NCI-H748 (cell line): Measurements from ENCODE around the gene ASAP2.

ENCODE experiments used
- DNase-seq: peaks from one replicate; lab custom pipeline; 2025; ENCODE audit not compliant: unreplicated experiment; lab: John Stamatoyannopoulos, UW

The ASAP2 gene

GRCh38 chr2:9342659-9343058 lies 136.0 kb downstream of the ASAP2 start:
- no peak for DNase-seq

- no peak for DNase-seq
Observed at GRCh38 chr2:9343524-9343923, 136.9 kb downstream of the ASAP2 start.

GRCh38 chr2:9344434-9344833 lies 137.8 kb downstream of the ASAP2 start:
- DNase-seq, result no peak

- no peak for DNase-seq
Observed at GRCh38 chr2:9345343-9345742, 138.7 kb downstream of the ASAP2 start.

- DNase-seq, result no peak
Observed at GRCh38 chr2:9345997-9346396, 139.4 kb downstream of the ASAP2 start.

GRCh38 chr2:9346885-9347284 lies 140.3 kb downstream of the ASAP2 start:
- DNase-seq, result no peak

GRCh38 chr2:9347411-9347881 lies 140.8 kb downstream of the ASAP2 start:
- no peak for DNase-seq

GRCh38 chr2:9354318-9354717 lies 147.7 kb downstream of the ASAP2 start:
- no peak for DNase-seq

GRCh38 chr2:9355270-9355669 lies 148.7 kb downstream of the ASAP2 start:
- DNase-seq, result no peak

- no peak for DNase-seq
Observed at GRCh38 chr2:9355716-9356115, 149.1 kb downstream of the ASAP2 start.

- no peak for DNase-seq
Observed at GRCh38 chr2:9356261-9356660, 149.6 kb downstream of the ASAP2 start.

- no peak for DNase-seq
Observed at GRCh38 chr2:9358846-9359245, 152.2 kb downstream of the ASAP2 start.

GRCh38 chr2:9359463-9359862 lies 152.9 kb downstream of the ASAP2 start:
- no peak for DNase-seq

GRCh38 chr2:9360110-9360509 lies 153.5 kb downstream of the ASAP2 start:
- DNase-seq, result no peak

GRCh38 chr2:9360701-9361100 lies 154.1 kb downstream of the ASAP2 start:
- DNase-seq, result no peak

- DNase-seq, result no peak
Observed at GRCh38 chr2:9364373-9364772, 157.8 kb downstream of the ASAP2 start.

GRCh38 chr2:9364791-9365497 lies 158.3 kb downstream of the ASAP2 start:
- DNase-seq, result no peak

- no peak for DNase-seq
Observed at GRCh38 chr2:9365498-9366019, 158.9 kb downstream of the ASAP2 start.

- DNase-seq, result no peak
Observed at GRCh38 chr2:9366026-9366425, 159.4 kb downstream of the ASAP2 start.

GRCh38 chr2:9370746-9371145 lies 164.1 kb downstream of the ASAP2 start:
- no peak for DNase-seq

- DNase-seq, result no peak
Observed at GRCh38 chr2:9373047-9373446, 166.4 kb downstream of the ASAP2 start.

GRCh38 chr2:9373476-9373875 lies 166.9 kb downstream of the ASAP2 start:
- no peak for DNase-seq
